Mucosa of descending colon (tissue), 3 donors: ENCODE results near the gene COA1. TPM values are rescaled to one million over a fixed set of nuclear protein-coding genes. Genes with fewer than 3 reads are reported as not detected.
"Not testable (repeated sequence)": the region's sequence is repeated elsewhere in the genome, so short reads cannot be mapped to it uniquely, and the experiment has no call there.

Experiments used
- ATAC-seq: fragments of 200-7000 bp; cut with Tn5 transposase; one replicate; pipeline ENCODE4 v1.9.1; 2020; ENCODE audit warnings: mild to moderate bottlenecking, moderate library complexity
- DNase-seq, 3 donors: peaks; one replicate each; pipeline ENCODE4 v3.0.0-alpha.2; 2020
- H3K36me3 ChIP-seq: fragments of 200-600 bp; one replicate; pipeline ENCODE4 v1.8.0; 2021; ENCODE audit warnings: low read depth, mild to moderate bottlenecking
- H3K4me1 ChIP-seq: fragments of 200-600 bp; one replicate; pipeline ENCODE4 v1.8.0; 2021; ENCODE audit warnings: low read depth, mild to moderate bottlenecking
- H3K4me3 ChIP-seq: fragments of 200-600 bp; one replicate; pipeline ENCODE4 v1.8.0; 2021; ENCODE audit warnings: mild to moderate bottlenecking
- H3K9me3 ChIP-seq: fragments of 200-600 bp; one replicate; pipeline ENCODE4 v1.8.0; 2021; ENCODE audit warnings: mild to moderate bottlenecking
- CTCF ChIP-seq: fragments of 200-600 bp; IDR thresholded peaks from one replicate; pipeline ENCODE4 v1.8.0; 2022; ENCODE audit warnings: antibody characterized with exemption, mild to moderate bottlenecking
- intact Hi-C, 2 donors: fragments of 100-400 bp; cut with DNase I in 1 of 2; cut with micrococcal nuclease in 1 of 2; formaldehyde crosslinking; loops; one replicate each; pipeline versions ENCODE4 v1.11.0 to v1.11.1; 2022; cut with DNase I, micrococcal nuclease
- total RNA-seq, 3 donors: library from RNA; stranded (reverse); fragmentation: NEBNext Ultra II Directional in 2 of 3; extraction: Animal tissue kit (Norgen Biotek cat#: 25700) in 2 of 3; gene quantifications; one replicate each; pipeline versions ENCODE4 v1.2.1 to v1.2.4, GENCODE V29; 2021 to 2023
- donor health status: DM: no; HTN: no; CAD: no; lungs with moderate emphysema.
- donor health status: DM: no; HTN: no; CAD: no.
- donor health status: DM: no; HTN: yes; CAD: no.

The COA1 gene
- total RNA-seq, 3 donors from 2014 or later = 35.1 to 42.1 (median 38.8) TPM

- Histone ChIP-seq H3K4me3 (no peak overlapping the region), H3K9me3 (no peaks in the 10 kb centered on the region), H3K36me3 (no peaks in the 10 kb centered on the region), H3K4me1 (peaks cover 7% of the 10 kb centered on the region)
- no peak for TF ChIP-seq CTCF
- no peak for ATAC-seq
- DNase-seq = no peak
- intact Hi-C loops = no loop called here
Observed at GRCh38 chr7:43689115-43689514, 40.2 kb downstream of the COA1 start.

GRCh38 chr7:43687866-43688265, 41.5 kb downstream of the COA1 start:
- H3K4me3 ChIP-seq, ATAC-seq, H3K4me1 ChIP-seq, DNase-seq, H3K36me3 ChIP-seq, H3K9me3 ChIP-seq, intact Hi-C loops: not testable (repeated sequence)

GRCh38 chr7:43686991-43687390, 42.3 kb downstream of the COA1 start:
- DNase-seq (no peak), ATAC-seq (no peak)
- no peak overlapping the region for H3K4me3 ChIP-seq
- H3K36me3 ChIP-seq = no peaks in the 10 kb centered on the region
- H3K4me1 ChIP-seq = no peaks in the 10 kb centered on the region
- H3K9me3 ChIP-seq = no peaks in the 10 kb centered on the region
- TF ChIP-seq CTCF = no peak
- intact Hi-C loops = no loop called here

GRCh38 chr7:43680736-43681135, 48.6 kb downstream of the COA1 start:
- Histone ChIP-seq H3K9me3 (no peaks in the 10 kb centered on the region), H3K4me1 (no peaks in the 10 kb centered on the region), H3K4me3 (no peak overlapping the region), H3K36me3 (no peaks in the 10 kb centered on the region)
- ATAC-seq (no peak), DNase-seq (no peak)
- intact Hi-C loops = no loop called here
- no peak for TF ChIP-seq CTCF

- H3K9me3 ChIP-seq = no peaks in the 10 kb centered on the region
- DNase-seq (no peak), ATAC-seq (no peak)
- H3K4me1 ChIP-seq = peaks cover 4% of the 10 kb centered on the region
- no peak overlapping the region for H3K4me3 ChIP-seq
- no peak for TF ChIP-seq CTCF
- no peaks in the 10 kb centered on the region for H3K36me3 ChIP-seq
- intact Hi-C loops = no loop called here
Observed at GRCh38 chr7:43679210-43680068, 49.9 kb downstream of the COA1 start.

GRCh38 chr7:43678315-43678714, 51.0 kb downstream of the COA1 start:
- intact Hi-C loops = no loop called here
- Histone ChIP-seq H3K4me1 (peaks cover 6% of the 10 kb centered on the region), H3K4me3 (no peak overlapping the region), H3K9me3 (no peaks in the 10 kb centered on the region), H3K36me3 (no peaks in the 10 kb centered on the region)
- DNase-seq (no peak), ATAC-seq (no peak)
- TF ChIP-seq CTCF = no peak
